Measurements from ENCODE around the gene CBLB. TPM values are rescaled to one million over a fixed set of nuclear protein-coding genes. Genes with fewer than 3 reads are reported as not detected.

The CBLB gene
- total RNA-seq, 1 experiment from 2014 or later, result 19.7 TPM

DNA sequence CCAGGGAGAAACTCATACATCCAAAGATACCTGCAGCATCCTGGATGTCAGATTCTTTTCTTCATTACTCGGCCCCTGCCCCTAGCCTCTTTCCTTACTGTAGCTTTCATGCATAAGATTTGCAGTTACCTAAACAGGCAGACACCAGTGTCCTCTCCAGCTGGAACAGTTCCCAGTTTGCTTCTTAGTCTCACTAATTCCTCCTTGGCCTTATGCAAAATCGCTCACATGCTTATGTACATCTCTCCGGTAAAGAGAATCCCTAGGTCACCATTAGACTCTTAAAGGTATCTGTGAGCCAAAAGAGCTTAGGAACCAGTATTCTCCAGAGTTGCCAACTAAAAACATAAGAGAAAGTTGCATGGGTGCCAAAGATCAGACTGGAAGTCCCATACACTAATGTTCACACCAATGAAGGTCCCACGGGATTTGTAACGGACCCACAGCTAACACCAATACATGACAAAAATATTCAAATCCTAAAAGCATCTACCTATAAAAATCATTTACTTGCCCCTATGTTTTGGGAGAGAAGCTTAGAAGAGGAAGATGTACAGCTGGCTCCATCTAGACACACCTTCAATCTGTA lies 66.6 kb downstream of the CBLB start:
- Mint-ChIP-seq H3K4me3 (ENCODE audit: unreplicated experiment) (no peak overlapping the region), H3K36me3 (ENCODE audit: insufficient read depth, unreplicated experiment) (peaks cover 9% of the 10 kb centered on the region), H3K4me1 (ENCODE audit: insufficient read depth, unreplicated experiment) (peaks cover 16% of the 10 kb centered on the region), H3K27ac (ENCODE audit: low read depth, unreplicated experiment) (no peak overlapping the region), H3K27me3 (ENCODE audit: insufficient read depth, unreplicated experiment) (no peaks in the 10 kb centered on the region), H3K9me3 (ENCODE audit: unreplicated experiment) (no peaks in the 10 kb centered on the region)
- TF ChIP-seq, protein P1, sequence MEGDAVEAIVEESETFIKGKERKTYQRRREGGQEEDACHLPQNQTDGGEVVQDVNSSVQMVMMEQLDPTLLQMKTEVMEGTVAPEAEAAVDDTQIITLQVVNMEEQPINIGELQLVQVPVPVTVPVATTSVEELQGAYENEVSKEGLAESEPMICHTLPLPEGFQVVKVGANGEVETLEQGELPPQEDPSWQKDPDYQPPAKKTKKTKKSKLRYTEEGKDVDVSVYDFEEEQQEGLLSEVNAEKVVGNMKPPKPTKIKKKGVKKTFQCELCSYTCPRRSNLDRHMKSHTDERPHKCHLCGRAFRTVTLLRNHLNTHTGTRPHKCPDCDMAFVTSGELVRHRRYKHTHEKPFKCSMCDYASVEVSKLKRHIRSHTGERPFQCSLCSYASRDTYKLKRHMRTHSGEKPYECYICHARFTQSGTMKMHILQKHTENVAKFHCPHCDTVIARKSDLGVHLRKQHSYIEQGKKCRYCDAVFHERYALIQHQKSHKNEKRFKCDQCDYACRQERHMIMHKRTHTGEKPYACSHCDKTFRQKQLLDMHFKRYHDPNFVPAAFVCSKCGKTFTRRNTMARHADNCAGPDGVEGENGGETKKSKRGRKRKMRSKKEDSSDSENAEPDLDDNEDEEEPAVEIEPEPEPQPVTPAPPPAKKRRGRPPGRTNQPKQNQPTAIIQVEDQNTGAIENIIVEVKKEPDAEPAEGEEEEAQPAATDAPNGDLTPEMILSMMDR (IDR thresholded peaks at IDR 0.05; ENCODE audit: unreplicated experiment), result no peak
- intact Hi-C loops (cut with micrococcal nuclease), result no loop called here
- BruUV-seq (replicated peaks), result no TSS peak
- POLR2A ChIA-PET, result interaction anchor here (0.6 to 1.2 kb wide), 4 partner anchors 27 to 1924 kb away, joined by 3 read pairs; no protein-coding TSS in a partner anchor
- CTCF ChIA-PET, result no interaction called here
- DNase-seq (ENCODE audit: unreplicated experiment), result no peak

DNA sequence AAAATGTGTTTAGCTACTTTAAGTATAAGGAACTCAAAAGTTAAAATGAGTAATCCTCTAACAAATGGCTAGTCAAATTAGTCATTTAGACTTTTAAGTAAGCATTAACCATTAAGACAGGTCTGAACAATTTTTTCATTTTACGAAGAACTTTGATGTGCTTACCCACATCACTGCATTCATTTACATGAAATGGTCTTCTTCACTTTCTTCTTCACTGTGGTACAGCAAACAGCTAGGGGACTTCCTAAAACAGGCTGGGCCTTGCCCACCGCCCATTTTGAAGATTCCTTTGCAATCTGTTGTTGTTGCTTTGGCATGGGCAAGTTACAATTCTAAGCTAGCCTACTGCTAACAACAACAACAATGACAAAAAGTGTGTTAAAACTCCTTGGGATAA lies 67.4 kb downstream of the CBLB start:
- Mint-ChIP-seq H3K4me3 (ENCODE audit: unreplicated experiment) (no peak overlapping the region), H3K4me1 (ENCODE audit: insufficient read depth, unreplicated experiment) (peaks cover 16% of the 10 kb centered on the region), H3K36me3 (ENCODE audit: insufficient read depth, unreplicated experiment) (peaks cover 11% of the 10 kb centered on the region), H3K27ac (ENCODE audit: low read depth, unreplicated experiment) (no peak overlapping the region), H3K27me3 (ENCODE audit: insufficient read depth, unreplicated experiment) (no peaks in the 10 kb centered on the region), H3K9me3 (ENCODE audit: unreplicated experiment) (no peaks in the 10 kb centered on the region)
- TF ChIP-seq, protein P1 (IDR thresholded peaks at IDR 0.05; ENCODE audit: unreplicated experiment), result no peak
- intact Hi-C loops (cut with micrococcal nuclease), result no loop called here
- ChIA-PET POLR2A (interaction anchor here (0.6 to 1.2 kb wide), 6 partner anchors 21 to 1925 kb away, joined by 3 read pairs; no protein-coding TSS in a partner anchor), CTCF (no interaction called here)
- no TSS peak for BruUV-seq (replicated peaks)
- no peak for DNase-seq (ENCODE audit: unreplicated experiment)

DNA sequence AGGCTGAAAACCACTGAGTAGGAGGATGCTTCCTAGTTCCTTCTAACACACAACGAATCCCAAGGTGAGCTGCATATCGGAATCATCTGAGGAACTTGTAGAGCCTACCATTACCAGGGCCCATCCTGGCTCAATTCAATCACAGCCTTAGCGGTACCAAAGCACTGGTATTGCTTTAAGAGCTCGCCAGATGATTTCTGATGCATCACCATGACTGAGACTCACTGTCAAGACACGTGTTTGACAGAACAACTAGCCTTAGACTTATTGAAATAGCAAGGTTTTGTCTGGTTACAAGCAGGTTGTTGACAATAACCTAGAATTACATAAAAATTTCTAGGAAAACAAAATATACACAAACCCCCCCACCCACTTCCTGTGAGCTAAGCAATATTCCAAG lies 68.5 kb downstream of the CBLB start:
- no peaks in the 10 kb centered on the region for H3K27me3 Mint-ChIP-seq (ENCODE audit: insufficient read depth, unreplicated experiment)
- POLR2A ChIA-PET, result no interaction called here
- H3K4me3 Mint-ChIP-seq (ENCODE audit: unreplicated experiment), result no peak overlapping the region
- no peak for DNase-seq (ENCODE audit: unreplicated experiment)
- TF ChIP-seq, protein P1 (IDR thresholded peaks at IDR 0.05; ENCODE audit: unreplicated experiment), result no peak
- intact Hi-C loops (cut with micrococcal nuclease), result no loop called here
- H3K36me3 Mint-ChIP-seq (ENCODE audit: insufficient read depth, unreplicated experiment), result peaks cover 11% of the 10 kb centered on the region
- no peaks in the 10 kb centered on the region for H3K9me3 Mint-ChIP-seq (ENCODE audit: unreplicated experiment)
- CTCF ChIA-PET, result no interaction called here
- H3K27ac Mint-ChIP-seq (ENCODE audit: low read depth, unreplicated experiment), result no peak overlapping the region
- no TSS peak for BruUV-seq (replicated peaks)
- peaks cover 9% of the 10 kb centered on the region for H3K4me1 Mint-ChIP-seq (ENCODE audit: insufficient read depth, unreplicated experiment)

DNA sequence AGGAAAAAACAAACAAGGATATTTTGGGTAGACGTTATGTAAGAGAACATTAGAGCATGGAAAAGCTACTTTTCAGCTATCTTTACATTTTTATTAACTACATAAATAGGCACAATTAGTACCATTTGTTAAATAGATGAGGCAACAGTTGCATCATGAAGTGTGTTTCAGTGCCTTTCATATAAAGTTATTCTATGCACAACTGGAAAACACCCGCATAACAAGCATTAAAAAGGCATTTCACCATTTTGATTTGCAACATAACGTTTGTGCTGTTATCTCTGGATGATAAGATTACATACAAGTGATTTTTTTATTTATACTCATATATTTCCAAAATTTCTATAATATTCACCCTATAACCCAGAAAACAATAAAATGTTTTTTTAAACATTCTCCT lies 69.5 kb downstream of the CBLB start:
- H3K27me3 Mint-ChIP-seq (ENCODE audit: insufficient read depth, unreplicated experiment), result no peaks in the 10 kb centered on the region
- POLR2A ChIA-PET, result interaction anchor here (1.0 kb wide), 1 partner anchor 93 kb away, joined by 3 read pairs; no protein-coding TSS in a partner anchor

More for the DNA sequence above, 69.5 kb downstream of the CBLB start:
- H3K9me3 Mint-ChIP-seq (ENCODE audit: unreplicated experiment), result no peaks in the 10 kb centered on the region
- DNase-seq (ENCODE audit: unreplicated experiment), result no peak
- no peaks in the 10 kb centered on the region for H3K4me1 Mint-ChIP-seq (ENCODE audit: insufficient read depth, unreplicated experiment)
- H3K4me3 Mint-ChIP-seq (ENCODE audit: unreplicated experiment), result no peak overlapping the region
- no peak overlapping the region for H3K27ac Mint-ChIP-seq (ENCODE audit: low read depth, unreplicated experiment)
- TF ChIP-seq, protein P1 (IDR thresholded peaks at IDR 0.05; ENCODE audit: unreplicated experiment), result no peak
- BruUV-seq (replicated peaks), result no TSS peak
- CTCF ChIA-PET, result no interaction called here
- H3K36me3 Mint-ChIP-seq (ENCODE audit: insufficient read depth, unreplicated experiment), result peaks cover 6% of the 10 kb centered on the region
- intact Hi-C loops (cut with micrococcal nuclease), result no loop called here
